ENCODE results near the gene ZNF155. TPM values are rescaled to one million over a fixed set of nuclear protein-coding genes. Genes with fewer than 3 reads are reported as not detected.
A peak's percentile ranks its signal among the peaks of the same experiment; 100 is the strongest.

The ZNF155 gene
- total RNA-seq, 1 donor from 2014 or later = not detected

DNA sequence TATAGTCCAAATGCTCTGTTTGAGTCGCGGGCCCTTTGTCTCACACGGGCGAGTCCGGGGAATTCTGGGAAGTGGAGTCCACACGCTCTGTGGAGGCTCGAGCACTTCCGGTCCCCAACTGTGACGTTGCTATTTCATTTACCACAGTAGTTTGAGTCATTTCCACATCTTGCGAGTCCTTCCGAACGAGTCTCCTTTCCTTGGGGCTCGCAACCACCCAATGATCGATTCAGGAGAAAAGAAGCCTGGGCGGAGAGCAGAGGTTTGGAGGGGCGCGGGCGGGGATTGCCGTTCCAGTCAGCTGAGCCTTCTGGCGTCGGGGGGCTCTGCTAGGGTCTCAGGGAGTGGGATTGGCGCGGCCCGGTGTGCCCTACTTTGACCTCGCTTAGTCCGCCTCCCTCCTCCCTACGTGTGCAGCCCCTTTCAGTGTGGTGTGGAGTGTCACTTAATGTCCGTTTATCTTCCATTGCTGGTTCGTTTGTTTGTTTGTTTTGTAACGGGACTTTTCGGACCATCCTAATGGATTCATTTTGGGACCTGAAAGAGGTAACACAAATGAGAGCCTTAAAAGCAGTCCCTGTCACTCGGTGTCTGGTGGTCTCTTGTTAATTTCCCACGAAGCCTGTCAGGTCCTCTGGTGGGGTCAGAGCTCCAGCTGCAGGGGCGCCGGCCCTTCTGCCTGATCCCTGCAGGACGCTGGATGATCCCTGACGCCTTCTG lies 41.4 kb downstream of the ZNF155 start, which contains the start of gene ZNF222:
Gene ZNF222, plus strand, starts transcription at position 163 of the 720 bp plus-strand sequence. Its CDS starts 58 bp downstream, at position 221.
- no peaks in the 10 kb centered on the region for H3K27me3 ChIP-seq
- peak within 1 kb of the TSS; percentile 29 to 57 for H3K27ac ChIP-seq
- H3K4me3 ChIP-seq = peak within 1 kb of the TSS; percentile 70 to 84
- peaks cover 2 to 3% of the 10 kb centered on the region in 2 donors for H3K4me1 ChIP-seq
- TF ChIP-seq, protein P1, sequence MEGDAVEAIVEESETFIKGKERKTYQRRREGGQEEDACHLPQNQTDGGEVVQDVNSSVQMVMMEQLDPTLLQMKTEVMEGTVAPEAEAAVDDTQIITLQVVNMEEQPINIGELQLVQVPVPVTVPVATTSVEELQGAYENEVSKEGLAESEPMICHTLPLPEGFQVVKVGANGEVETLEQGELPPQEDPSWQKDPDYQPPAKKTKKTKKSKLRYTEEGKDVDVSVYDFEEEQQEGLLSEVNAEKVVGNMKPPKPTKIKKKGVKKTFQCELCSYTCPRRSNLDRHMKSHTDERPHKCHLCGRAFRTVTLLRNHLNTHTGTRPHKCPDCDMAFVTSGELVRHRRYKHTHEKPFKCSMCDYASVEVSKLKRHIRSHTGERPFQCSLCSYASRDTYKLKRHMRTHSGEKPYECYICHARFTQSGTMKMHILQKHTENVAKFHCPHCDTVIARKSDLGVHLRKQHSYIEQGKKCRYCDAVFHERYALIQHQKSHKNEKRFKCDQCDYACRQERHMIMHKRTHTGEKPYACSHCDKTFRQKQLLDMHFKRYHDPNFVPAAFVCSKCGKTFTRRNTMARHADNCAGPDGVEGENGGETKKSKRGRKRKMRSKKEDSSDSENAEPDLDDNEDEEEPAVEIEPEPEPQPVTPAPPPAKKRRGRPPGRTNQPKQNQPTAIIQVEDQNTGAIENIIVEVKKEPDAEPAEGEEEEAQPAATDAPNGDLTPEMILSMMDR (IDR thresholded peaks at IDR 0.05) = no peak
- H3K36me3 ChIP-seq = peaks cover 37 to 38% of the 10 kb centered on the region in 2 donors
- DNase-seq (ENCODE audit: low spot score in 2 of 2) = peak; percentile 38 to 91
- intact Hi-C loops (cut with DNase I) = loop anchor here (1.0 kb wide), 2 partner anchors 23 to 26 kb away; partner anchors contain the start of gene ZNF230
- H3K9me3 ChIP-seq = peaks cover 17 to 32% of the 10 kb centered on the region in 2 donors

GRCh38 chr19:44026622-44027021 lies 42.6 kb downstream of the ZNF155 start:
- Histone ChIP-seq H3K9me3 (peaks cover 30 to 44% of the 10 kb centered on the region in 2 donors), H3K36me3 (peaks cover 49 to 51% of the 10 kb centered on the region in 2 donors)
- intact Hi-C loops (cut with DNase I) = no loop called here

DNA sequence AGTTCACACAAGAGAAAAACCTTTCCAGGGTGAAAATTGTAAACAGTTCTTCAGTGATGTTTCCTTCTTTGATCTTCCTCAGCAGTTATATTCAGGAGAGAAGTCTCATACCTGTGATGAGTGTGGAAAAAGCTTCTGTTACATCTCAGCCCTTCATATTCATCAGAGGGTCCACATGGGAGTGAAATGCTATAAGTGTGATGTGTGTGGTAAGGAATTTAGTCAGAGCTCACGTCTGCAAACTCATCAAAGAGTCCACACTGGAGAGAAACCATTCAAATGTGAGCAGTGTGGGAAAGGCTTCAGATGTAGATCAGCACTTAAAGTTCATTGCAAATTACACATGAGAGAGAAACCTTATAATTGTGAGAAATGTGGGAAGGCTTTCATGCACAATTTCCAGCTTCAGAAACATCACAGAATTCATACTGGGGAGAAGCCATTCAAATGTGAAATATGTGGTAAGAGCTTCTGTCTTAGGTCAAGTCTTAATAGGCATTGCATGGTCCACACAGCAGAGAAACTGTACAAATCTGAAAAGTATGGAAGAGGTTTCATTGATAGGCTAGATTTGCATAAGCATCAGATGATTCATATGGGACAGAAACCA lies 48.1 kb downstream of the ZNF155 start:
- DNase-seq (ENCODE audit: low spot score in 2 of 2) = no peak
- TF ChIP-seq, protein P1 (IDR thresholded peaks at IDR 0.05) = no peak
- peak overlapping the region in 1 of 2 donors; percentile 4 for H3K4me3 ChIP-seq
- H3K27me3 ChIP-seq = no peaks in the 10 kb centered on the region
- H3K9me3 ChIP-seq = peaks cover 80 to 97% of the 10 kb centered on the region in 2 donors
- no peak overlapping the region for H3K27ac ChIP-seq
- intact Hi-C loops (cut with DNase I) = no loop called here
- peaks cover 56 to 63% of the 10 kb centered on the region in 2 donors for H3K36me3 ChIP-seq
- H3K4me1 ChIP-seq = no peaks in the 10 kb centered on the region

More at GRCh38 chr19:44026622-44027021, 42.6 kb downstream of the ZNF155 start:
- no peaks in the 10 kb centered on the region for H3K27me3 ChIP-seq
- TF ChIP-seq, protein P1 (IDR thresholded peaks at IDR 0.05) = no peak
- H3K27ac ChIP-seq = no peak overlapping the region
- no peak for DNase-seq (ENCODE audit: low spot score in 2 of 2)
- H3K4me1 ChIP-seq = peaks cover 2 to 3% of the 10 kb centered on the region in 2 donors
- no peak overlapping the region for H3K4me3 ChIP-seq

DNA sequence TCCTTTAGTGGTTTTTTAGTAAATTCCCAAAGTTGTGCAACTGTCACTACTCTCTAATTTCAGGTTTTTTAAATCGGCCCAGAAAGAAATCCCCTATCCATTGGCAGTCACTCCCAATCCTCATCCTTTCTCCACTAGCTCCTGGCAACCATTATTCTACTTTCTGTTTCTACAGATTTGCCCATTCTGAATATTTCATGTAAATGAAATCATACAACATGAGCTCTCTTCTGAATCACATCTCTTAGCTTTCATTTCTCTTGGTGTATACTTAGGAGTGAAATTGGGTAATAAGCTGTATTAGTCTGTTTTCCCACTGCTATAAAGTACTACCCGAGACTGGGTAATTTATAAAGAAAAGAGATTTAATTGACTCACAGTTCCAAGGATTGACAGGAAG lies 58.2 kb downstream of the ZNF155 start:
- Histone ChIP-seq H3K4me1 (no peaks in the 10 kb centered on the region), H3K4me3 (no peak overlapping the region), H3K27me3 (no peaks in the 10 kb centered on the region), H3K9me3 (peaks cover 3 to 30% of the 10 kb centered on the region in 2 donors), H3K36me3 (no peaks in the 10 kb centered on the region), H3K27ac (no peak overlapping the region)
- no peak for DNase-seq (ENCODE audit: low spot score in 2 of 2)
- intact Hi-C loops (cut with DNase I) = no loop called here
- TF ChIP-seq, protein P1 (IDR thresholded peaks at IDR 0.05) = no peak

Other genes with a start within 250 kb of the ZNF155 start
- 126 TPM for gene SMG9, start 229.2 kb upstream of the ZNF155 start, total RNA-seq
- 2.3 TPM for gene KCNN4, start 203.2 kb upstream of the ZNF155 start, total RNA-seq
- not detected for gene LYPD5, start 181.7 kb upstream of the ZNF155 start, total RNA-seq
- gene ZNF283, start 156.9 kb upstream of the ZNF155 start, total RNA-seq = not detected
- gene ZNF404, start 100.2 kb upstream of the ZNF155 start, total RNA-seq = not detected
- gene ZNF45, start 48.9 kb upstream of the ZNF155 start, total RNA-seq = 6.5 TPM
- 2.6 TPM for gene ZNF221, start 33.0 kb upstream of the ZNF155 start, total RNA-seq
- 0.32 TPM for gene ZNF230, start 18.8 kb downstream of the ZNF155 start, total RNA-seq
- 0.43 TPM for gene ZNF222, start 41.2 kb downstream of the ZNF155 start, total RNA-seq
- gene ZNF223, start 67.8 kb downstream of the ZNF155 start, total RNA-seq = not detected
- 0.21 TPM for gene ZNF284, start 88.0 kb downstream of the ZNF155 start, total RNA-seq
- 119 TPM for gene ZNF224, start 110.2 kb downstream of the ZNF155 start, total RNA-seq
- 3.3 TPM for gene ZNF225, start 129.2 kb downstream of the ZNF155 start, total RNA-seq
- gene ZNF234, start 157.4 kb downstream of the ZNF155 start, total RNA-seq = 7.9 TPM
- 4.7 TPM for gene ZNF226, start 180.9 kb downstream of the ZNF155 start, total RNA-seq
- 7.1 TPM for gene ZNF227, start 228.3 kb downstream of the ZNF155 start, total RNA-seq